Loucy (cell line): ENCODE data around the gene SIAH1.

ENCODE experiments used
- CTCF ChIP-seq: fragments of 200-600 bp; sonication (generic); conservative IDR thresholded peaks from 2 replicates; pipeline ENCODE4 v1.5.1; 2014; ENCODE audit warnings: mild to moderate bottlenecking, antibody characterized with exemption, low read length
- EZH2phosphoT487 ChIP-seq: fragments of 200-600 bp; IDR thresholded peaks from 2 replicates; pipeline ENCODE4 v1.6.1; 2018; ENCODE audit warnings: antibody characterized with exemption, mild to moderate bottlenecking, moderate library complexity, borderline replicate concordance

- TF ChIP-seq CTCF (no peak), EZH2phosphoT487 (no peak)
Measured at GRCh38 chr16:48395375-48395774, 10.2 kb upstream of the SIAH1 start.
